SK-N-SH (cell line): ENCODE data around the gene FYN. TPM values are rescaled to one million over a fixed set of nuclear protein-coding genes. Genes with fewer than 3 reads are reported as not detected.
A peak's percentile ranks its signal among the peaks of the same experiment; 100 is the strongest.

Experiments
- CTCF ChIA-PET: fragments of 300-600, 350-600 bp; formaldehyde crosslinking; extraction: SDS; loops from one replicate; lab custom pipeline; 2021; lab: Yijun Ruan, JAX
- POLR2A ChIA-PET: fragments of 350-600 bp; sonication (Branson Sonifier 250); formaldehyde crosslinking; extraction: SDS; loops from one replicate; lab custom pipeline; 2020; ENCODE audit warnings: antibody characterized with exemption, inconsistent platforms; lab: Yijun Ruan, JAX
- DNase-seq: peaks from one replicate; pipeline ENCODE4 v3.0.0; 2012
- H2AFZ ChIP-seq: fragments of 200-600 bp; sonication (generic); 2 replicates; pipeline ENCODE4 v1.8.1; 2016; ENCODE audit warnings: antibody characterized with exemption, mild to moderate bottlenecking, low read depth
- H3F3A ChIP-seq: fragments of 200-600 bp; sonication (generic); replicated peaks from 2 replicates; pipeline ENCODE3; 2016; ENCODE audit warnings: antibody characterized with exemption, mild to moderate bottlenecking; ENCODE audit not compliant: insufficient read depth
- H3K27ac ChIP-seq, 2 experiments: fragments of 200-500 bp in 1 of 2; fragments of 200-600 bp in 1 of 2; sonication (Bioruptor generic) in 1 of 2; sonication (generic), shearing (Covaris generic) in 1 of 2; 2 replicates each; pipeline versions ENCODE4 v1.5.1 to v1.6.1; 2014 to 2016; ENCODE audit warnings: low read depth in 2 of 2, inconsistent platforms in 1 of 2, low read length in 1 of 2, mild to moderate bottlenecking in 1 of 2, mixed read lengths in 1 of 2
- H3K27me3 ChIP-seq: fragments of 200-600 bp; sonication (generic), shearing (Covaris generic); 2 replicates; pipeline ENCODE4 v1.6.1; 2016; ENCODE audit warnings: mixed run types; ENCODE audit not compliant: insufficient read depth
- H3K36me3 ChIP-seq, 2 experiments: fragments of 200-500 bp in 1 of 2; fragments of 200-600 bp in 1 of 2; sonication (Bioruptor generic) in 1 of 2; sonication (generic) in 1 of 2; replicated peaks in 1 of 2; 2 replicates each; pipeline versions ENCODE3 to v1.5.1; 2014 to 2016; ENCODE audit warnings: low read length in 1 of 2, mild to moderate bottlenecking in 1 of 2; ENCODE audit not compliant: insufficient read depth in 2 of 2, control insufficient read depth in 1 of 2
- H3K4me1 ChIP-seq, 2 experiments: fragments of 200-500 bp in 1 of 2; fragments of 200-600 bp in 1 of 2; sonication (Bioruptor generic) in 1 of 2; sonication (generic), shearing (Covaris generic) in 1 of 2; 2 replicates each; pipeline versions ENCODE4 v1.5.1 to v1.6.1; 2014 to 2016; ENCODE audit warnings: low read depth in 1 of 2, low read length in 1 of 2, mixed run types in 1 of 2; ENCODE audit not compliant: insufficient read depth in 2 of 2, control insufficient read depth in 1 of 2
- H3K4me2 ChIP-seq: fragments of 200-600 bp; sonication (generic), shearing (Covaris generic); 2 replicates; pipeline ENCODE4 v1.6.1; 2017; ENCODE audit warnings: mixed run types
- H3K4me3 ChIP-seq, 2 experiments: fragments of 200-500 bp in 1 of 2; fragments of 200-600 bp in 1 of 2; sonication (Bioruptor generic) in 1 of 2; sonication (generic), shearing (Covaris generic) in 1 of 2; 2 replicates each; pipeline versions ENCODE4 v1.5.1 to v1.8.1; 2014 to 2016; ENCODE audit warnings: low read depth in 2 of 2, inconsistent platforms in 1 of 2, low read length in 1 of 2, mild to moderate bottlenecking in 1 of 2, mixed read lengths in 1 of 2, moderate library complexity in 1 of 2
- H3K79me2 ChIP-seq: fragments of 200-600 bp; sonication (generic); 2 replicates; pipeline ENCODE4 v1.8.1; 2017; ENCODE audit warnings: mild to moderate bottlenecking; ENCODE audit not compliant: insufficient read depth
- H3K9ac ChIP-seq: fragments of 200-600 bp; sonication (generic); 2 replicates; pipeline ENCODE4 v1.6.1; 2017; ENCODE audit warnings: mixed run types
- H3K9me2 ChIP-seq: fragments of 200-600 bp; sonication (generic); 2 replicates; pipeline ENCODE4 v1.6.1; 2017; ENCODE audit warnings: mixed run types
- H3K9me3 ChIP-seq: fragments of 200-600 bp; sonication (generic); 2 replicates; pipeline ENCODE4 v1.6.1; 2017; ENCODE audit warnings: mixed run types, mild to moderate bottlenecking, moderate library complexity
- H4K20me1 ChIP-seq: fragments of 200-600 bp; sonication (generic); 2 replicates; pipeline ENCODE4 v1.6.1; 2017; ENCODE audit warnings: mild to moderate bottlenecking, mixed run types; ENCODE audit not compliant: insufficient read depth
- FOXM1 ChIP-seq: IDR thresholded peaks from 2 replicates; pipeline ENCODE4 v1.4.0; 2012; ENCODE audit warnings: low read depth, mild to moderate bottlenecking
- TEAD4 ChIP-seq: IDR thresholded peaks from 2 replicates; pipeline ENCODE4 v1.4.0; 2012; ENCODE audit warnings: mild to moderate bottlenecking, borderline replicate concordance; ENCODE audit not compliant: insufficient read depth
- WGBS: methylation state at CpG from one replicate; pipeline ENCODE4 v1.1.6; 2017; ENCODE audit warnings: low lambda C conversion rate; 5-methylcytosine and 5-hydroxymethylcytosine counted together
- polyA plus RNA-seq, 3 experiments: library from polyadenylated mRNA; depleted of rRNA; stranded (reverse); fragments of >200 nt; gene quantifications; 2 replicates each; pipeline ENCODE4 v1.2.3, GENCODE V29; 2012
- TF ChIP-seq, protein P1 (sequence below): fragments of 200-600 bp; sonication (generic); IDR thresholded peaks from 2 replicates; pipeline ENCODE4 v1.6.1; 2017; ENCODE audit warnings: antibody characterized with exemption, mild to moderate bottlenecking, moderate library complexity
- TF ChIP-seq, protein P2 (sequence below): IDR thresholded peaks from 2 replicates; pipeline ENCODE4 v1.4.0; 2012; ENCODE audit warnings: low read depth, borderline replicate concordance
- TF ChIP-seq, protein P3 (sequence below): IDR thresholded peaks from 2 replicates; pipeline ENCODE4 v1.4.0; 2012; ENCODE audit warnings: low read depth, borderline replicate concordance

Gene FYN
- polyA plus RNA-seq, 1 of the 3 experiments (the other 2 are of a cell fraction): 31.0 TPM

DNA sequence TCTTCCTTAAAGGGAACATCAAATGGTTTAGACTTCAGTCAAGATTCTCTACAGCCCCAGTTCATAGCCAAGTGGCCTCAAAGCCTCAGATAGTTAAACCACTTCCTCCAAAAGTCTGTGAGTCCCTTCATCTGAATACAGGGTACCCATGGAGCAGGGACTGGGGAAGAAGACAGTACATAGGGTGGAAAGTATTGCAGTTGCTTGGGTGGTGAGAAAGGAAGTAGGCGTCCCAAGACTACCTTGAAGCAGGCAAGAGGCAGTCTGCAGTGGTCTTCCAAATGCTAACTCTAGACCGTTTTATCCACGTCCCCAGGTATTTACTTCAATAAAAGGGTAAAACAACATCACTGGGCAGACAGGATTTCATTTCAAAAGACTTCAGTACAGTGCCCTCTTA lies 2.0 kb downstream of the FYN start:
- CTCF ChIA-PET: interaction anchor here (1.1 to 1.5 kb wide), 2 partner anchors 149 to 161 kb away, joined by 3 to 5 read pairs; no protein-coding TSS in a partner anchor
- TF ChIP-seq, protein P1, sequence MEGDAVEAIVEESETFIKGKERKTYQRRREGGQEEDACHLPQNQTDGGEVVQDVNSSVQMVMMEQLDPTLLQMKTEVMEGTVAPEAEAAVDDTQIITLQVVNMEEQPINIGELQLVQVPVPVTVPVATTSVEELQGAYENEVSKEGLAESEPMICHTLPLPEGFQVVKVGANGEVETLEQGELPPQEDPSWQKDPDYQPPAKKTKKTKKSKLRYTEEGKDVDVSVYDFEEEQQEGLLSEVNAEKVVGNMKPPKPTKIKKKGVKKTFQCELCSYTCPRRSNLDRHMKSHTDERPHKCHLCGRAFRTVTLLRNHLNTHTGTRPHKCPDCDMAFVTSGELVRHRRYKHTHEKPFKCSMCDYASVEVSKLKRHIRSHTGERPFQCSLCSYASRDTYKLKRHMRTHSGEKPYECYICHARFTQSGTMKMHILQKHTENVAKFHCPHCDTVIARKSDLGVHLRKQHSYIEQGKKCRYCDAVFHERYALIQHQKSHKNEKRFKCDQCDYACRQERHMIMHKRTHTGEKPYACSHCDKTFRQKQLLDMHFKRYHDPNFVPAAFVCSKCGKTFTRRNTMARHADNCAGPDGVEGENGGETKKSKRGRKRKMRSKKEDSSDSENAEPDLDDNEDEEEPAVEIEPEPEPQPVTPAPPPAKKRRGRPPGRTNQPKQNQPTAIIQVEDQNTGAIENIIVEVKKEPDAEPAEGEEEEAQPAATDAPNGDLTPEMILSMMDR: no peak
- TF ChIP-seq FOXM1 (no peak), TEAD4 (no peak)
- 93% methylated on average over 3 of the region's 3 CpGs for WGBS

DNA sequence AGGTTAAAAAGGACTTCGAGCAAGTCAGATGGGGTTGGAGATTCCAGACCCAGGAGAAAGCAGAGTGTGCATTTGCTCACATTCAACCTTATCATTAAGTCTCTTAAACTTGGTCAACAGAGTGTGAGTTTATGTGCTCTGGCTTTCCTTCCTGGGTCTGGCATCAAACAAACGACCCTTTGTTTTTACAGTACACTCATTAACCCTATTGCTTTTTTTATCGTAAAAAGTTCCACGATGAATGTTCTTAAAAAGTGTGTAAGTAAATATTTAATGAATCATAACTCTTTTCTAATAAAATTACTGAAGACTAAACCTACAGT lies 2.5 kb downstream of the FYN start:
- H3K9me2 ChIP-seq: no peaks in the 10 kb centered on the region
- H3K4me3 ChIP-seq: no peak overlapping the region
- no peak for DNase-seq
- H3K36me3 ChIP-seq: no peaks in the 10 kb centered on the region
- CTCF ChIA-PET: no interaction called here
- peaks cover 0 to 15% of the 10 kb centered on the region in 2 experiments; a peak in 2 of 4 replicates for H3K4me1 ChIP-seq
- 86% methylated on average over 4 of the region's 4 CpGs for WGBS
- H3K79me2 ChIP-seq: peaks cover 60% of the 10 kb centered on the region
- no peak overlapping the region for H3K27ac ChIP-seq
- TF ChIP-seq, protein P2, sequence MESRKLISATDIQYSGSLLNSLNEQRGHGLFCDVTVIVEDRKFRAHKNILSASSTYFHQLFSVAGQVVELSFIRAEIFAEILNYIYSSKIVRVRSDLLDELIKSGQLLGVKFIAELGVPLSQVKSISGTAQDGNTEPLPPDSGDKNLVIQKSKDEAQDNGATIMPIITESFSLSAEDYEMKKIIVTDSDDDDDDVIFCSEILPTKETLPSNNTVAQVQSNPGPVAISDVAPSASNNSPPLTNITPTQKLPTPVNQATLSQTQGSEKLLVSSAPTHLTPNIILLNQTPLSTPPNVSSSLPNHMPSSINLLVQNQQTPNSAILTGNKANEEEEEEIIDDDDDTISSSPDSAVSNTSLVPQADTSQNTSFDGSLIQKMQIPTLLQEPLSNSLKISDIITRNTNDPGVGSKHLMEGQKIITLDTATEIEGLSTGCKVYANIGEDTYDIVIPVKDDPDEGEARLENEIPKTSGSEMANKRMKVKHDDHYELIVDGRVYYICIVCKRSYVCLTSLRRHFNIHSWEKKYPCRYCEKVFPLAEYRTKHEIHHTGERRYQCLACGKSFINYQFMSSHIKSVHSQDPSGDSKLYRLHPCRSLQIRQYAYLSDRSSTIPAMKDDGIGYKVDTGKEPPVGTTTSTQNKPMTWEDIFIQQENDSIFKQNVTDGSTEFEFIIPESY: no peak
- TF ChIP-seq, protein P3, sequence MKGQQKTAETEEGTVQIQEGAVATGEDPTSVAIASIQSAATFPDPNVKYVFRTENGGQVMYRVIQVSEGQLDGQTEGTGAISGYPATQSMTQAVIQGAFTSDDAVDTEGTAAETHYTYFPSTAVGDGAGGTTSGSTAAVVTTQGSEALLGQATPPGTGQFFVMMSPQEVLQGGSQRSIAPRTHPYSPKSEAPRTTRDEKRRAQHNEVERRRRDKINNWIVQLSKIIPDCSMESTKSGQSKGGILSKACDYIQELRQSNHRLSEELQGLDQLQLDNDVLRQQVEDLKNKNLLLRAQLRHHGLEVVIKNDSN: no peak
- no peaks in the 10 kb centered on the region for H3K9me3 ChIP-seq
- no peaks in the 10 kb centered on the region for H3F3A ChIP-seq
- no peak overlapping the region for H3K9ac ChIP-seq
- POLR2A ChIA-PET: no interaction called here
- H4K20me1 ChIP-seq: no peaks in the 10 kb centered on the region; the same call in 1 of the 2 replicates
- H2AFZ ChIP-seq: no peak overlapping the region
- H3K4me2 ChIP-seq: peak overlapping the region; percentile 91; the same call in 1 of the 2 replicates
- no peaks in the 10 kb centered on the region for H3K27me3 ChIP-seq

More for the DNA sequence above, 2.0 kb downstream of the FYN start:
- Histone ChIP-seq H3K4me2 (peak overlapping the region; percentile 91), H3K27ac (peak overlapping the region in 1 of 2 experiments; percentile 63; a peak in 1 of 4 replicates), H4K20me1 (no peaks in the 10 kb centered on the region; the same call in 1 of the 2 replicates), H3K9ac (peak overlapping the region; percentile 76; the same call in 1 of the 2 replicates), H3K4me1 (peaks cover 0 to 15% of the 10 kb centered on the region in 2 experiments; a peak in 2 of 4 replicates), H2AFZ (no peak overlapping the region), H3K4me3 (peak overlapping the region; percentile 93 to 96; a peak in 3 of 4 replicates), H3K36me3 (no peaks in the 10 kb centered on the region), H3K27me3 (no peaks in the 10 kb centered on the region), H3K79me2 (peaks cover 56% of the 10 kb centered on the region), H3K9me2 (no peaks in the 10 kb centered on the region), H3K9me3 (no peaks in the 10 kb centered on the region), H3F3A (no peaks in the 10 kb centered on the region)
- no peak for DNase-seq
- POLR2A ChIA-PET: no interaction called here
